NCI-H69 (cell line): ENCODE measurements around the gene HHAT.

Experiments
- DNase-seq: peaks from one replicate; lab custom pipeline; 2025; lab: John Stamatoyannopoulos, UW

HHAT gene

GRCh38 chr1:210597555-210598134 lies 268.9 kb downstream of the HHAT start:
- DNase-seq = peak; percentile 23

GRCh38 chr1:210598135-210598652 lies 269.5 kb downstream of the HHAT start:
- no peak for DNase-seq

- no peak for DNase-seq
These were observed 271.9 kb downstream of the HHAT start for GRCh38 chr1:210600421-210601159.

GRCh38 chr1:210603123-210603522 lies 274.4 kb downstream of the HHAT start:
- DNase-seq = no peak

DNA sequence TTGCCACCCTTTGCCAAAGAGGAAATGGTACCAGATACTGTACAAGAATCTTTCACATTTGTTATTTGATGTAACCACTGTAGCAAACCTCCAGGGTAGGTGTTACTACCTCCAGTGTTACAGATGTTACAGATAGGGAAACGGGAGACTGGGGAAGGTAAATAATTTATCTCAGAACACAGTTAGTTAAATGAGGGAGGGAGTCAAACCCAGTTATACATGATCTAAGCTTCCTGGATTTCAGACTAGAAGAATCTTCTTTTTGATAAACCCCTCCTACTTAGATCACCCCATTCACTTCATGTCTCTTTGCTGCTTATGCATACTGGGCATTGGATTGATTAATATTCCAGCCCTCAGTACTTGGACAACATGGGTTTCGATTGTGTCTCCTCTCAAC lies 276.4 kb downstream of the HHAT start:
- no peak for DNase-seq

- DNase-seq = no peak
These were observed 278.7 kb downstream of the HHAT start for GRCh38 chr1:210607361-210607760.

- DNase-seq = no peak
These were observed 280.1 kb downstream of the HHAT start for GRCh38 chr1:210608767-210609166.

GRCh38 chr1:210616356-210616755 lies 287.7 kb downstream of the HHAT start:
- DNase-seq = no peak

DNA sequence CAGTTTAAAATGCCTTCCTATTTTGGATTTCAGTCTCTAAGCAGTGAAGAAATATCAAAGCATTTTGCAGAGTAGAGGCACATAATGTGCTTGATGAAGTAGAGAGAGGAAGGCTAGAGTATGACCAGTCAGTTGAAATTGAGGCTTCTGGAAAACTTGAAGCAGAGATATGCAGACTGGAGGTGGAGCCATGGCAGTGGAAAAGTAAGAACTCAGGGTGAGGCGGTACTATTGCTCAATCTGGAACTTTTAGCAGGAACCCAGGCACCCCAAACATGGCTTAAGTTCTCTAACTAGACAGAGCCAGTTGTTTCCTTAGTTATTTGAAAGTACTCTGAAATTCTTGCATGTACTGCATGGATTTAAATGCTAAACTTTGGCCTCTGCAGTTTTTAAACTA lies 288.6 kb downstream of the HHAT start:
- DNase-seq = no peak

- no peak for DNase-seq
These were observed 289.7 kb downstream of the HHAT start for GRCh38 chr1:210618369-210618768.

DNA sequence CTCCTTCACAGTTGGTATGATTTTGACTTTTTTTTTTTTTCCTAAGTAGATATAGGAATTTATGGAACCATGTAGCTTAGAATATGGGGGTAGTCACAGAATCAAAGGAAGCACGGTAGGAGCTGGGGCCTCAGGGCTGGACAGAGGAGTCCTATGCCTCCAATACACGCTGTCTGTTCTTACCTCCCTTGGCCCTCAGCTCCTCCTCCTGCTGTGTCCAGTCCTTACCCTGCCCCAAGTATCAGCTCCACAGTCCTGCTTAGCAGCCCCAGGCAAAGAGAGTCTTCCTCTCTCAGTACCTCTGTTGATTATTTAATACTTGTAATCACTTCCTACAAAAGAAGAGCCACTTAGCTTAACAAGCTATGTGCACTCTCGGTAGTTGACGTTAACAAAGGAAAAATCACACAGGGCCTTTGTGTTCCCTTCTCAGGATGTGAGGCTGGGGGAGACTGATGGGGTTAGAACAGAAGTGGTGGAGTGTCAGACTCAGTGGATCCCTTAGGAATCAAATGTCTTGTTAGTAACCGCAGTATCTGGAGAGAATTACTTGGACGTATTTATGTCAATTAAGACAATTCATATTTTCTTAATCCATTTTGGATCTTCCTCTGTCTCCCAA lies 292.3 kb downstream of the HHAT start:
- DNase-seq = peak; percentile 70

DNA sequence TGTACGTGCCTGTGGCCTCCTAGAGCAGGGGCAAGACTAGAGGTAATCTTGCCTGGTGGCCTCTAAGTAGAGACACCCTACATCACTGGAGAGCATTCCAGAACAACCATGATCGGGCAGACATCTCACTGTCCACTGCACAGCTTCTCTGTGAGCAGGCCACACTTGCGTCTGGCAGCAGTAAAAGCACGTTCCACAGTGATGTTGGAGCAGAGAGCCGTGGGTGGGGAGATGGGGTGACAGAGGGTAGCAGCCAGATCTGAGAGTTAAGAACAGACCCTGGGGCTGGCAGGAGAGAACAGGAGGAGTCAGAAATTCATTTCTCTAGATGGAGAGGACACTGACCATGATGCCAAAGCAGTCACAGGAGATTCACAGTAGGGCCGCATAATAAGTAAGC lies 293.0 kb downstream of the HHAT start:
- no peak for DNase-seq

GRCh38 chr1:210624722-210625121 lies 296.0 kb downstream of the HHAT start:
- DNase-seq = no peak

DNA sequence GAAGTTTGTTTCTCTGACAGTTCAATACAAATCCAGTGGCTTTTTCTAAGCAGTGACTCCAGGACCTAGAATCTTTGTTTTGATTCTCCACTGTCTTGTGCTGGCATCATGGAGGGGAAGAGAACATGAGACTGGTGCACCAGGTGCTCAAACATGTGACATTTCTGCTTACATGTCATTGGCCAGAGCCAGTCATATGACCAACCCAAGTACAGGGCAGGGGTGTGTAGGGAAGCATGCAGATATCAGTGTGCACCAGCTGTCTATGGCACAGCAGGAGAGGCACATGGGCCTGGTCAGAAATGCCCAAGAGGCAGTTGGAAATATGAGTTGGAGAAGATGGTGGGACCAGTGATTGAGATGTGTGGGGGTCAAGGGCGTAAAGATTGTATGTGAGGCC lies 297.0 kb downstream of the HHAT start:
- no peak for DNase-seq

- DNase-seq = no peak
These were observed 297.6 kb downstream of the HHAT start for GRCh38 chr1:210626341-210626740.

GRCh38 chr1:210627755-210628154 lies 299.1 kb downstream of the HHAT start:
- DNase-seq = no peak

GRCh38 chr1:210629276-210629675 lies 300.6 kb downstream of the HHAT start:
- no peak for DNase-seq

DNA sequence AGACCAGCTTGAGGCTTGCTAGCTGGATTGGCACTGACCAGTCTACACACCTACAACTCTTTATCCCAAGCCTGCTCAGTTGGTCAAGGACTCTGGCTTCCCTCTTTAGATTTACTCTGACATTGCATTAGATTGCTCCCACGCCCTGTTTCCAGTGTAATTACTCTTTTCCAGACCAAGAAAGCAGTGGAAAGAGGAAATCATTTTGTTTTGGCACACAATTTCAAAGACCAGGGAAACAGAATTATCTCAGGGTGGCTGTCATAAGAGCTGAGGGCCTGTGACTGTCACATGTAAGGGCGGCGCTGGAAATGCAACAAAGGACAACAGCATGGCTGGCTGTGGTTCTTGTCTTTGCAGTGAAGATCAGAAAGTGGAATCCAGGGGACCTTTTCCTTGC lies 302.7 kb downstream of the HHAT start:
- no peak for DNase-seq

- no peak for DNase-seq
These were observed 304.4 kb downstream of the HHAT start for GRCh38 chr1:210633140-210633539.

GRCh38 chr1:210633636-210634035 lies 304.9 kb downstream of the HHAT start:
- DNase-seq = peak; percentile 21

DNA sequence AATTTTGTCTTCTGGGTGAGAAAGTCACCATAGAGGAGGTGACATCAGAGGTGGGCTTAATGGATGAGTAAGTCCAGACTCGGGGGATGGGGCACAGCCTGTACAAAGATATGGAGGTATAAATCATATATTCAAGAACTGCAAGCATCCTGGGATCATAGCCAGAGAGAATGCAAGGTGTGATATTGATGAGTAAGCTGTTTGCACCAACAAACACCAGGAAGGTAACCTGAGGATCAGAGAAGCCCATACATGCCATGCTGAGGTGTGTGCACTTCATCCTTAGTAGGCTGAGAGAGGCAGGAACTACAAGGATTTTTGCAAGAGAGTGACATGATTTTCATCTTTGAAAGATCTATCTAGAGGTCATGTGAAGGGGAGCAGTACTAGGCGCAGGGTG lies 306.4 kb downstream of the HHAT start:
- no peak for DNase-seq

GRCh38 chr1:210641582-210641981 lies 312.9 kb downstream of the HHAT start:
- peak; percentile 72 for DNase-seq

GRCh38 chr1:210645582-210646257 lies 317.0 kb downstream of the HHAT start:
- no peak for DNase-seq
